GM12878 (cell line): ENCODE measurements around the gene MEOX1. TPM values are rescaled to one million over a fixed set of nuclear protein-coding genes. Genes with fewer than 3 reads are reported as not detected.

Source experiments
- ATAC-seq: fragments of 200-7000 bp; cut with Tn5 transposase; 3 replicates; pipeline ENCODE4 v1.9.1; 2020; ENCODE audit warnings: mild to moderate bottlenecking, moderate library complexity
- BruUV-seq: library from RNA; stranded (reverse); fragments of 400-500 nt; replicated peaks from 2 replicates; lab custom pipeline; 2021; lab: Mats Ljungman, UMichigan
- CTCF ChIA-PET: fragments of 300-600 bp; sonication (Branson Sonifier 250); formaldehyde crosslinking; extraction: SDS; loops from one replicate; lab custom pipeline; 2021; ENCODE audit warnings: inconsistent platforms; lab: Yijun Ruan, JAX
- POLR2A ChIA-PET: fragments of 350-600 bp; formaldehyde crosslinking; extraction: SDS; loops from one replicate; lab custom pipeline; 2021; ENCODE audit warnings: inconsistent platforms; lab: Charles Lee
- RAD21 ChIA-PET: fragments of 300-600 bp; sonication (Branson Sonifier 250); formaldehyde crosslinking; loops from one replicate; lab custom pipeline; 2023; ENCODE audit warnings: antibody characterized with exemption; ENCODE audit not compliant: unreplicated experiment; lab: Charles Lee
- SMC1A ChIA-PET: fragments of 300-600 bp; sonication (Branson Sonifier 250); formaldehyde crosslinking; loops from one replicate; lab custom pipeline; 2023; ENCODE audit not compliant: unreplicated experiment, uncharacterized antibody; lab: Charles Lee
- DNase-seq: peaks from one replicate; pipeline ENCODE4 v3.0.0-alpha.2; 2011; ENCODE audit warnings: low read depth, low spot score
- FAIRE-seq: peaks from 3 replicates; lab custom pipeline; 2011; peaks lifted over from hg19 to GRCh38; lab: Jason Lieb, UNC
- H2AFZ ChIP-seq: 2 replicates; pipeline ENCODE4 v1.6.0; 2011; ENCODE audit warnings: low read depth, low read length, control low read depth; ENCODE audit not compliant: control insufficient read depth
- H3K27ac ChIP-seq: 2 replicates; pipeline ENCODE4 v1.5.1; 2011; ENCODE audit warnings: control low read depth; ENCODE audit not compliant: control insufficient read depth, insufficient read depth
- H3K27me3 ChIP-seq, 2 experiments: replicated peaks in 1 of 2; 2 replicates each; pipeline versions ENCODE4 v1.6.0 to v1.6.1; 2011; ENCODE audit warnings: low read length in 1 of 2; ENCODE audit not compliant: control insufficient read depth in 2 of 2, insufficient read depth in 2 of 2
- H3K36me3 ChIP-seq, 2 experiments: 2 replicates each; pipeline ENCODE4 v1.5.1; 2011; ENCODE audit warnings: low read length in 1 of 2; ENCODE audit not compliant: control insufficient read depth in 2 of 2, insufficient read depth in 2 of 2
- H3K4me1 ChIP-seq: 2 replicates; pipeline ENCODE4 v1.6.1; 2011; ENCODE audit warnings: mild to moderate bottlenecking, low read length, moderate library complexity, mixed read lengths; ENCODE audit not compliant: control insufficient read depth, insufficient read depth
- H3K4me2 ChIP-seq: 2 replicates; pipeline ENCODE4 v1.6.0; 2011; ENCODE audit warnings: control low read depth; ENCODE audit not compliant: control insufficient read depth, insufficient read depth
- H3K4me3 ChIP-seq: fragments of 200-600 bp; sonication (generic); 2 replicates; pipeline ENCODE4 v1.5.1; 2016
- H3K79me2 ChIP-seq: 2 replicates; pipeline ENCODE4 v1.6.0; 2011; ENCODE audit warnings: low read length; ENCODE audit not compliant: control insufficient read depth, insufficient read depth
- H3K9ac ChIP-seq: 2 replicates; pipeline ENCODE4 v1.8.0; 2011; ENCODE audit warnings: low read length, control low read depth, mixed read lengths; ENCODE audit not compliant: control insufficient read depth, insufficient read depth
- H3K9me3 ChIP-seq: replicated peaks from 3 replicates; pipeline ENCODE4 v1.5.1; 2011; ENCODE audit warnings: mild to moderate bottlenecking, low read length; ENCODE audit not compliant: control insufficient read depth, insufficient read depth
- H4K20me1 ChIP-seq: 2 replicates; pipeline ENCODE4 v1.6.0; 2011; ENCODE audit not compliant: control insufficient read depth, insufficient read depth
- ATF7 ChIP-seq: fragments of 450-650 bp; IDR thresholded peaks from 2 replicates; pipeline ENCODE4 v1.6.1; 2016; ENCODE audit warnings: low read depth, mild to moderate bottlenecking
- CUX1 ChIP-seq: IDR thresholded peaks from 2 replicates; pipeline ENCODE4 v1.6.1; 2012; ENCODE audit warnings: improper control_type of control experiment, low read depth, low read length; ENCODE audit not compliant: insufficient replicate concordance
- KAT2A ChIP-seq: conservative IDR thresholded peaks from 2 replicates; pipeline ENCODE4 v1.6.1; 2011; ENCODE audit warnings: low read depth, low read length; ENCODE audit not compliant: control insufficient read depth
- LARP7 ChIP-seq: fragments of 450-650 bp; IDR thresholded peaks from 2 replicates; pipeline ENCODE4 v1.6.1; 2017; ENCODE audit warnings: mild to moderate bottlenecking
- MXI1 ChIP-seq: fragments of 150-350 bp; IDR thresholded peaks from 2 replicates; pipeline ENCODE4 v1.6.1; 2011; ENCODE audit warnings: low read depth, mild to moderate bottlenecking, inconsistent platforms, low read length, improper control_type of control experiment
- NFIC ChIP-seq: IDR thresholded peaks from 2 replicates; pipeline ENCODE4 v1.6.1; 2012; ENCODE audit warnings: low read depth, mild to moderate bottlenecking, inconsistent platforms, low read length, moderate library complexity
- RBBP5 ChIP-seq: fragments of 200-600 bp; sonication (generic); conservative IDR thresholded peaks from 2 replicates; pipeline ENCODE4 v1.6.1; 2016
- SKIL ChIP-seq: fragments of 450-650 bp; IDR thresholded peaks from 2 replicates; pipeline ENCODE4 v1.6.1; 2017; ENCODE audit warnings: mild to moderate bottlenecking, low read depth, inconsistent platforms; ENCODE audit not compliant: poor library complexity, severe bottlenecking
- SMAD5 ChIP-seq: IDR thresholded peaks from 2 replicates; pipeline ENCODE4 v1.6.1; 2016; ENCODE audit warnings: antibody characterized with exemption, low read depth
- ZNF207 ChIP-seq: fragments of 450-650 bp; IDR thresholded peaks from 2 replicates; pipeline ENCODE4 v1.6.1; 2014; ENCODE audit warnings: antibody characterized with exemption, mild to moderate bottlenecking, borderline replicate concordance
- WGBS: methylation state at CpG from one replicate; pipeline ENCODE4 v1.1.6; 2016; ENCODE audit warnings: low lambda C conversion rate; ENCODE audit not compliant: insufficient replicate concordance, insufficient coverage; ENCODE audit errors: missing lambda C conversion rate; 5-methylcytosine and 5-hydroxymethylcytosine counted together
- in situ Hi-C: fragments of 300-500 bp; cut with MboI; formaldehyde crosslinking; loops from 9 replicates; pipeline ENCODE4 v1.14.3; 2018; ENCODE audit warnings: mixed read lengths
- intact Hi-C: fragments of 100-400 bp; cut with micrococcal nuclease; formaldehyde crosslinking; loops from one replicate; pipeline ENCODE4 v1.14.2; 2022; ENCODE audit not compliant: unreplicated experiment
- polyA plus RNA-seq, 11 experiments: library from polyadenylated mRNA; depleted of rRNA in 4 of 11; unstranded in 6 of 11; stranded (reverse) in 5 of 11; fragments of >200 nt; fragmentation: Nextera tagmentation in 4 of 11; fragmentation: Illumina TruSeq in 1 of 11; extraction: Ambion mirVana in 4 of 11; extraction: Trizol in 1 of 11; gene quantifications; 1 replicate in 1 of 11; 2 replicates in 10 of 11; pipeline versions ENCODE4 v1.2.1 to v1.2.3, GENCODE V29; 2011 to 2016; ENCODE audit warnings: inconsistent platforms in 2 of 11, missing spikeins in 2 of 11, low read depth in 1 of 11
- total RNA-seq, 4 experiments: library from RNA; depleted of rRNA in 3 of 4; stranded (reverse); fragments of >200 nt in 3 of 4; fragmentation: Illumina TruSeq in 1 of 4; extraction: Trizol in 1 of 4; gene quantifications; 2 replicates each; pipeline versions ENCODE4 v1.2.1 to v1.2.3, GENCODE V29; 2013 to 2021

Gene MEOX1
- total and polyA plus RNA-seq, 10 of the 15 experiments (the other 5 are each of a cell fraction or from before 2014, with no cell fraction given): 0.19 to 9.4 (median 0.46) TPM

DNA sequence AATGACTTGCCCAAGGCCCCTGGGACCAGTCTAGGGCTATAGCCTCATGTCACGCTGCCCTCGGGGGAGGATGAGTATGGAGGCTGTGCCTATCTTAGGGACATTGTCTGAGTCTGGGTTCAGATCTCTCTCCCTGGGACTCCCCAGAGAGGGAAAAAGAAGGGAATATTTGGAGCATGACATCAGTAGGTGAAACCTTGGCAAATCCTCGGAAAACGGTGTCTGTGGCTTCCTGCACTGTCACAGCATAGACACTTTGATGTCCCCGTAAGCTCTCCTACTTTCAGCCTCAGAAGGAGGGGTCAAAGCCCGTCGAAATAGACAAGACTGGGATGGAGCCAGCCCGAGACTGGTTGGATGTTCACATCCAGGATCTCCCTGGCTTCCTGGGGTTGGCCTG is 11.3 kb downstream of the MEOX1 start:
- Histone ChIP-seq H3K4me2 (no peak overlapping the region), H3K9ac (no peak overlapping the region), H3K79me2 (no peaks in the 10 kb centered on the region), H3K27me3 (no peaks in the 10 kb centered on the region), H3K4me3 (no peak overlapping the region), H3K27ac (no peak overlapping the region), H3K4me1 (no peaks in the 10 kb centered on the region), H2AFZ (no peak overlapping the region), H3K36me3 (no peaks in the 10 kb centered on the region), H4K20me1 (no peaks in the 10 kb centered on the region; the same call in 1 of the 2 replicates), H3K9me3 (no peaks in the 10 kb centered on the region)
- DNase-seq: no peak
- BruUV-seq: no TSS peak
- ChIA-PET POLR2A (no interaction called here), CTCF (interaction anchor here (1.2 to 1.6 kb wide), 2 partner anchors 73 to 77 kb away, joined by 3 to 6 read pairs; no protein-coding TSS in a partner anchor), RAD21 (no interaction called here), SMC1A (interaction anchor here (0.7 kb wide), 1 partner anchor 16 kb away, joined by 3 read pairs; no protein-coding TSS in a partner anchor)
- TF ChIP-seq MXI1: no peak
- no peak for TF ChIP-seq ATF7
- no peak for TF ChIP-seq RBBP5
- no peak for TF ChIP-seq SMAD5
- in situ Hi-C loops (loop anchor here (25.0 kb wide), 1 partner anchor 438 kb away; the partner anchor contains the start of gene TMEM106A), intact Hi-C loops (no loop called here)
- FAIRE-seq: no peak
- ATAC-seq: no peak
- WGBS: 20% methylated on average over 8 of the region's 8 CpGs

DNA sequence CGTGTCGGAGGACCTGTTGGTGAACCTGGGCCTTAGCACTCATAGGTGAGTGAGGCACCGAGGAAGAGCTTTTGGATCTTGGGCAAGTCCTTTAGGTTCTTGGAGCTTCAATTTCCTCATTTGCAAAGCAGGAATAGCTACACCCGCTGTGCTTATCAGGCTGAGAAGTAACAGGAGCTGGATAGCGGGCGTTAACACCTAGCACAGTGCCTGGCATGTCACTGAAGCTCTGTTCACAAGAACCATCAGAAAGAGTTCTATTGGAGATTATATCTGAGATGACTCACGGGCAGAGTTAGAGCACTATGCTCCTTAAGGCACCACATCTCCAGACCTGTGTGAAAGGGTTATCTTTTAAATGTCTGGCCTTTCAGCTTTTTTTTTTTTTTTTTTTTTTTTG is 12.8 kb downstream of the MEOX1 start:
- H3K9me3 ChIP-seq: no peaks in the 10 kb centered on the region
- H3K4me3 ChIP-seq: no peak overlapping the region
- H3K27me3 ChIP-seq: no peaks in the 10 kb centered on the region
- ChIA-PET POLR2A (interaction anchor here (0.5 kb wide), 1 partner anchor 193 kb away, joined by 5 read pairs; no protein-coding TSS in a partner anchor), RAD21 (interaction anchor here (1.1 kb wide), 1 partner anchor 70 kb away, joined by 4 read pairs; no protein-coding TSS in a partner anchor), SMC1A (interaction anchor here (0.7 to 2.1 kb wide), 2 partner anchors 9 to 25 kb away, joined by 4 to 7 read pairs; no protein-coding TSS in a partner anchor), CTCF (interaction anchor here (0.6 to 1.6 kb wide), 3 partner anchors 53 to 427 kb away, joined by 3 to 6 read pairs (median 4); no protein-coding TSS in a partner anchor)
- DNase-seq: no peak
- H3K4me1 ChIP-seq: no peaks in the 10 kb centered on the region
- 75% methylated on average over 7 of the region's 7 CpGs for WGBS
- ATAC-seq: no peak
- no peak overlapping the region for H3K9ac ChIP-seq
- H3K27ac ChIP-seq: no peak overlapping the region
- no peak for FAIRE-seq
- no peak overlapping the region for H3K4me2 ChIP-seq
- BruUV-seq: no TSS peak
- no peak overlapping the region for H2AFZ ChIP-seq
- intact Hi-C loops (no loop called here), in situ Hi-C loops (no loop called here)
- no peaks in the 10 kb centered on the region; the same call in 1 of the 2 replicates for H4K20me1 ChIP-seq
- H3K36me3 ChIP-seq: no peaks in the 10 kb centered on the region
- H3K79me2 ChIP-seq: no peaks in the 10 kb centered on the region
- TF ChIP-seq SKIL (no peak), ZNF207 (no peak), LARP7 (no peak), NFIC (no peak), CUX1 (no peak), KAT2A (no peak)
